Hematopoietic multipotent progenitor cell treated with erythropoietin and hydrocortisone succinate and interleukin-3 and kit ligand, for 6 days (in vitro differentiated cells): ENCODE data around the gene PSMB9.
"Not testable (repeated sequence)": the region's sequence is repeated elsewhere in the genome, so short reads cannot be mapped to it uniquely, and the experiment has no call there.

ENCODE experiments used
- DNase-seq: peaks from one replicate; pipeline ENCODE4 v3.0.0-alpha.2; 2015

Gene PSMB9

GRCh38 chr6:32865724-32866443, 11.9 kb downstream of the PSMB9 start:
- DNase-seq: no peak

DNA sequence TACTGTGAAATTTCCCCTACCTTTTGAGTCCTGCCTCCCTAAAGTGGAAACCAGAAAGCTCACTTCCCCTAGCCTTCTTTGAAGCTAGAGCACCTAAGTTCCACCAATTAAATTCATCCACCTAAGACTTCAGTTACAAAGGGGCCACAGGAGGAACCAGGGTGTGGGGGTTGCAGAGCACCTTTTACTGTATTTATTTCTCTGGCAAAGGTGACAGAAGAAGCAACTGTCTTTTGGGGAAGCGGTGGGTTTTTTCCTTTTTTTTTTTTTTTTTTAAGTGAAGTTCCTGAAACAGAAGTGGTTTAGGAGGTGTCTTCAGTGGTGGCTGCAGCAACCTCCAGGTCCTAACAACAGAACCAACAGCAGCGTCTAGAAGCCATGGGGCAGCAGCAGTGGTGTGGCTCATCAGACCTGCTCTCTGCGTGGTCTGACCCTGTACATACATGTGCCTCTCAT, 13.1 kb downstream of the PSMB9 start:
- DNase-seq: peak; percentile 18

DNA sequence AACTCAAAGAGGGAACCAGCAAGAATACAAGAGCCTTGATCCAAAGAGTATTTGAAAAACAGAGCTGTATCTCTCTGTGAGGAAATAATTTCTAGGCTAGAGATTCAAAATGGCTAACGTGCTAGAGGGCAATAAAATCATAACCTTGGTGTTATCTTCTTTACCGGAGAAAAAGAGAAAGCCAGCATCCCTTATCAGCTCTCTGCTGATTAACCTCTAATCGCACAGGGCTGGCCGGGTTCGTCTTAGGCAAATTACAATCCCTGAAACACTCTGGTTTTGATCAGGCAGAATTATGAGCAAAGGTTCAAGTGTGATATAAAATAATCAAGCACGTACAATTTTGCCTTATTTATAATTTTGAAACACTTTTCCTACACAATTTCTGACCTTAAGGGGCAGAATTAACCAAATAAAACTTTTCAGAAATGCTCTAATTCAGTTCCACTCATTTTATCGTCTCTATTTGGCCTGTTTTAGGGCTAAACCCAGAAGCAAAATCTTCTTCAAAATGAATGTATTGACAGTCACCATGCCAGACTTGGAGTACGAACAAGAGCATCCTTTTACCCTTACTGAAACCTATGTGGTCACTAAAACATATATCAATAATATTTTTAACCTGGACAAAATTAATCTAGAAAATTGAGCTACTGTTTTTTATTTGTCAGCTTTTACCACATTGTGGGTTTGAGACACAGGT, 13.7 kb downstream of the PSMB9 start:
- peak; percentile 26 for DNase-seq

- peak; percentile 91 for DNase-seq
Observed at GRCh38 chr6:32868257-32868788, 14.3 kb downstream of the PSMB9 start.

- not testable (repeated sequence) for DNase-seq
Observed at GRCh38 chr6:32873947-32874346, 20.0 kb downstream of the PSMB9 start.

- no peak for DNase-seq
Observed at GRCh38 chr6:32876603-32877002, 22.6 kb downstream of the PSMB9 start.

- no peak for DNase-seq
Observed at GRCh38 chr6:32879691-32880090, 25.7 kb downstream of the PSMB9 start.

DNA sequence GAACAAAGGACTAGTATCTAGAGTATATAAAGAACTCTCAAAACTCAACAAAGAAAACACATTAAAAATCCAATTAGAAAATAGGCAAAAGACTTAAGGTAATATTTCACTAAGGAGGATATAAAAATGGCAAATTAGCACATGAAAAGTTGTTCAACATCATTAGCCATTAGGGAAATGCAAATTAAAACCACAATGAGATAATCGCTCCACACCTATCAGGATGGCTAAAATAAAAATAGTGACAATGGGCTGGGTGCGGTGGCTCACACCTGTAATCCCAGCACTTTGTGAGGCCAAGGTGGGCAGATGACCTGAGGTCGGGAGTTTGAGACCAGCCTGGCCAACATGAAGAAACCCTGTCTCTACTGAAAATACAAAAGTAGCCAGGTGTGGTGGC, 27.0 kb downstream of the PSMB9 start:
- DNase-seq: not testable (repeated sequence)

DNA sequence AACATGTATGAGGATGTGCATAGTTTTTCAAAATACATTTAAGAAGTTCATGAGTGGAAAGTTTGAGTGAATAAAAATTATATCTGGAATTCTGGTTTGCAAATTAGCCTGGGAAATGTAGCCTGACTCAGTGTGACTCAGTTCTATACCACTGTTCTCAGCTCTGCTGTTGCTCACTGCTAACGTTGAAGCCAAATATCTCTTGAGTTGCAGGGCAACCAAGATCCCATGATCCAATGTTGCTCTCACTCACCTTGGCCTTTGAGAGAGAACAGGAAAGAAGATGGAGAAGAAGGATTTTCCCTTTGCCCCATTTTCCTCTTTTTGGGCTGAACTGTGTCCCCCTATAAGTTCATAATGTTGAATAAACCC, 28.9 kb downstream of the PSMB9 start:
- DNase-seq: no peak

DNA sequence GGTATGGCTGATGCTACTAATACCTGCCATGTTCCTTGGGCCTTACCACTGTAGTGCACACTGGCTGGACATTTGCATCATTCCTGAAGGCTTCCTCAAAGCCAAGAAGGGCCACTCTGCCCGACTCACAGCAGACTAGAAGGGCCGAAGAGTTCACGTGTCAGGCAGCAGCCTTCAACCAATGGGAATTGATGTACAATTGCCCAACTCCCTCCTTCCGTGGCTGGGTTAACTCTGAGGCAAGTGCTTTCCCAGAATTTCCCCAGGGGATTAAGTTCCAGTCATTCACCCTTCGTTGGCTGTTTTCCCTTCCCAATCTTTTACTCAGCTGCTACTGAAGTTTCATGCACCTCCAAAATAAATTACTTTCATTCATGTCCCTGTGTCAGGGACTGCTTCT, 29.8 kb downstream of the PSMB9 start:
- DNase-seq: no peak

GRCh38 chr6:32885698-32886286, 31.8 kb downstream of the PSMB9 start:
- peak; percentile 94 for DNase-seq

DNA sequence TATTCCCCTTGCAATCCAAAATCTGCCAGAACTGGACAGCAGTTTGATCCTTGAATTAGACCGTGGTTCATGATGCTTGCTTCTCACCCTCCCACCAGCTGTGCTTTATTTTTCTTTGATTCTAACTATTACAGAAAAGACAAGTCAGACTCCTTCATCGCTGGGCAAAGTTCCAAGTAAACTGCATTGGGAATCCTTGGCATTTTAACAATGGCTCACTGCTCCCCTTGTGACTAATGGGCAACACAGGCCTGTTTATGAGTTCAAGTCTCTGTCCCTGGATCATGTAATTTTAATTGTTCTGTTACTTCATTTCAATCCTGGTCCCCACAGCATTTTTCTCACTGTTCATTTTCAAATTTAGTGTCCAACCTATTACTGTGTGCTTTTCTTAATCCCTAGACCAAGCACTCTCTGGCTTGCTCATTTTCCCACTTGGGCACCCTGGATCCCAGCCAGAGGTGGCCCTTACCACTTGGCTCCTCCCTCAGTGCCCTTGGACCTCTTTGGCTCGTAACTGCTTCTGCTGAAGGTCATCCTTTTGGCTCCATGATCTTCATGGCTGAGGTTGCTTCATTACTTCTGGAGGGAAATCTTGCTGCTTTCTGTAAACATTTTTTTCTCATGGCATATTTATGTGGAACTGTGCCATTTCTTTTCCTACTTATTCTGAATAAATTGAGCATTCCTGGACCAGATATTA, 32.8 kb downstream of the PSMB9 start:
- no peak for DNase-seq

- DNase-seq: no peak
Observed at GRCh38 chr6:32887616-32888015, 33.6 kb downstream of the PSMB9 start.

DNA sequence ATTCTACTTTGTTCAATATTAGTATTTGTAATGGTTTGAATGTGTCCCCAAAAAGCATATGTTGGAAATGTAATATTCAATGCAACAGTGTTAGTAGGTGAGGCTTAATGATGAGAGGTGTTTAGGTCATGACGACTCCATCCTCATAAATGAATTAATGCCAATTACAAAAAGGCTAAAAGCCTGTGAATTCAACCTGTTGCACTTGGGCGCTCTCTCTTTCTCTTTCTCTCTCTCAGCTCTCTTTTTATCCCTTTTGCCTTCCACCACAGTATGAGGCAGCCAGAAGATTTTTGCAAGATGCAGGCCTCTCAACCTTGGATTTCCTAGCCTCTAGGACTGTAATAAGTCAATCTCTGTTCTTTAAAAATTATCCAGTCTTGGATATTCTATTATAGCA, 34.6 kb downstream of the PSMB9 start:
- DNase-seq: no peak

GRCh38 chr6:32889533-32889932, 35.5 kb downstream of the PSMB9 start:
- DNase-seq: no peak

- DNase-seq: peak; percentile 17
Observed at GRCh38 chr6:32890831-32891230, 36.8 kb downstream of the PSMB9 start.

- DNase-seq: peak; percentile 95
Observed at GRCh38 chr6:32894085-32895005, 40.4 kb downstream of the PSMB9 start.

DNA sequence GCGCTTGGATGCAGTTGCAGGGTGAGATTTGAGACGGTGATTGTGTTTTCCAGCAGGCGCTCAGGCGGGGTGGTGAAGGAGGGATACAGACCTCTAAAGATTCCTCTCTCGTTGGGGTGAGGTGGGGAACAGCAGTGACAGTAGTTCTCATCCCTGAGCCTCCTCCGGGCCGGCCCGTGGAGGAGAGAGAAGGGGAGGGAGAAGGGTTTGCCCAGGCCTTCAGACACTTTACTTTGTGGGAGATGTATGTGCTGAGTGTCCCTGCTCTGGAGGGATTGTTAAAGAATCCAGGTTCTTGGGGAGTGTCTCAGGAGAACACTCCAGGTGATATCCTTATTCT, 41.0 kb downstream of the PSMB9 start:
- DNase-seq: no peak

DNA sequence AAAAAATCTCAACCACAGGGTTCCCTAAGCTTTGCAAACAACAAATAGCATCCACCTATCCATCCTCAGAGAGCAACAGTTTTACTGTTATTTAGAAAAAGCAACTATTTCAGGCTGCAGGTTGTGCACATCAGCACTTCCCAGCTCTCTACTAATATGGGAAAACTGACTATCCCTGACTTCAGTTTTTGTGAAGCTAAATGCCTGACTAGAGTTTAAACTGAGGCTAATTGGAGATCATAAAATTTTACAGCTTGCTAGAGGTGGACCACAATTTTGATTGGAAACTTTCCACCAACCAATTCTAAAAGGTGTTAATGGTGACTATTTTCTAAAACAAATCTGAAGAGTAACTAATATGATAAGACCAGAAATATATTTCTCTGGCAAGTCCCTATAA, 50.0 kb downstream of the PSMB9 start:
- no peak for DNase-seq

GRCh38 chr6:32905078-32905477, 51.1 kb downstream of the PSMB9 start:
- DNase-seq: no peak

- no peak for DNase-seq
Observed at GRCh38 chr6:32906539-32906938, 52.5 kb downstream of the PSMB9 start.

- DNase-seq: no peak
Observed at GRCh38 chr6:32908897-32909296, 54.9 kb downstream of the PSMB9 start.
